GM13977 (cell line): Measurements from ENCODE around the gene THY1.

Experiments
- DNase-seq: peaks from one replicate; pipeline ENCODE4 v3.0.0; 2012; ENCODE audit warnings: low spot score
- CTCF ChIP-seq: IDR thresholded peaks from 2 replicates; pipeline ENCODE4 v1.5.1; 2012; ENCODE audit warnings: mild to moderate bottlenecking, control low read depth; ENCODE audit not compliant: insufficient read depth; ENCODE audit errors: extremely low read depth, missing control alignments
- in situ Hi-C: fragments of 300-500 bp; cut with MboI; formaldehyde crosslinking; loops from one replicate; pipeline ENCODE4 v1.12.0; 2022; ENCODE audit warnings: low sequenced_read_pairs, low pct_unique_long_range_greater_than_20kb, mixed read lengths, inconsistent platforms; ENCODE audit not compliant: unreplicated experiment

THY1 gene

DNA sequence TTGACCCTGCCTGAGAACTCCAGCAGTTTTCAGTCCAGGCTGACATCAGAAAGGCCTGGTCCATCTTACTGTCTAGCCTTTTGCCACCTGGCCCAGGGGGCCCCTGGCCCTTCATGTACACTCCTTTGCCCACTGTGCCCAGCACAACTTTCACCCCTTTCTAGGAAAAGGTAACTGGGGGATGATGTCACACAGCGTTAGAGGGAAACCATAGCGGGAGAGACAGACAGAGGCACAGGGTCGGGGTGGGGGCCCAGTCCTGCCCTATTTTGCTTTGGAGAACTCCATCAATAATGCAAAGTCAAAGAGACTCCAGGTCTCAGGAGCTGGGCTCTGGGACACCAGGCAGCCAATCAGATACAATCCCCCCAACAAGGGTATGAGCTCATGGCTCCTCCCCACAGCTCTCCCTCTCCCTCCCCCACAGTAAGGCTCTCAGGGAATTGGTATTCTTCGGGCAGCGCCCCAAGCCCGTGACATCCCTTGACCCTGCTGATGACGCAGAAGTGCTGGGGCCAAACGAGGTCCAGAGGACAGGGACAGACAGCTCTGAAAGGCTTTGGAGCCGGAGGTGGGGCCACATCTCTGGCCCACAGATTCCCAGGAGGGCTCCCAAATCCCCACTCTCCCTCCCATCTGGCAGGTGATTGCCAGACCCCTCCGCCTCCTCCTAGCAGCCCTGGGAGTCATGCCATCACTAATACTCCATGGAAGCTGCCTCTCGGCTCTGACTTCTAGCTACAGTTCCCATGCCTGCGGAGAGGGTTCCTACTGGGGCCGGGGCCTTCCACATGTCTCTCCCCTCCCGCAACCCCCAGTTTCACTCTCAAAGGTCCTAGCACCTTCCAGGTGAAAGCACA, 47.4 kb downstream of the THY1 start:
- no peak for TF ChIP-seq CTCF
- in situ Hi-C loops: no loop called here
- no peak for DNase-seq

- DNase-seq: no peak
- no peak for TF ChIP-seq CTCF
- in situ Hi-C loops: no loop called here
Measured at GRCh38 chr11:119374632-119375336, 48.2 kb downstream of the THY1 start.

GRCh38 chr11:119373921-119374631, 48.9 kb downstream of the THY1 start:
- in situ Hi-C loops: no loop called here
- peak; percentile 87 for TF ChIP-seq CTCF
- no peak for DNase-seq

DNA sequence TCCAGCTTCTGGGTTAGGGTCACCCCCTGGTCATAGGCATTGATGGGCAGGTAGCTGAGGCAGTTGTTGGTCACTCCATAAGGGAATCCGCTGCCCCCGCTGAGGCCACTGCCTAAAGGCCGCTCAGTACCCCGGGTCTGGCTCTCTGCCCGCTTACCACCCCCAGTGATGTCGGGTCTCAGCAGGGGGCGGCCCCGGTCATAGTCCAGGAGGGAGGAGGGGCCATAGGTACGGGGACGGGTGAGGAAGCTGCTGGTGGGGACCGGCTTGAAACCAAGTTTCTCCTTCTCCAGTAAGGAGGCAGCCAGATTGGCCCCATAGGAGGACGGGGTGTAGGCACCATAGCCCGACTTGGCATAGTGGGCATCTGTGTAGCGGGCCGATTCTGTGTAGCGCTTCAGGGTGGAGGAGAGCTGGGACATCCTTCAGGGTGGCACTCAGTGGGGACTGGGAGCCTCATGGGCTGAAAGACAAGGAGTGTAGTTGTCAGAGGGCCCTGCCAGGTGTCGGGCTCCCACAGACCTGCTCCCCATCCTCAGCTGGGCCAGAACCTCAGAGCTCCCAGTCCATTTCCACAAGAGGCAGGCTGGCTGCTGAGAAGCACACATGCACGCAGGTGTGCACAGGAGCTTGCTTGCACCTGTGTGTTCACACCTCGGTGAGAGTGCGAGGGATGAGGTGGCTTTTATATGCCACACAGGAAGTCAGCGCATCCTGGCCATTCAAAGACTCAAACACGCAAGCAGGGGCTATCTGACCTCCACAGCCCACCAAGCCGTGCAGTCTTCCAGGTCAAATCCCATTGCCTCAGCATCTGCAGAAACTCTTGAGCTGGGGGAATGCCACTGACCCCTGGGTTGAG, 49.7 kb downstream of the THY1 start:
- in situ Hi-C loops: no loop called here
- DNase-seq: no peak
- no peak for TF ChIP-seq CTCF

DNA sequence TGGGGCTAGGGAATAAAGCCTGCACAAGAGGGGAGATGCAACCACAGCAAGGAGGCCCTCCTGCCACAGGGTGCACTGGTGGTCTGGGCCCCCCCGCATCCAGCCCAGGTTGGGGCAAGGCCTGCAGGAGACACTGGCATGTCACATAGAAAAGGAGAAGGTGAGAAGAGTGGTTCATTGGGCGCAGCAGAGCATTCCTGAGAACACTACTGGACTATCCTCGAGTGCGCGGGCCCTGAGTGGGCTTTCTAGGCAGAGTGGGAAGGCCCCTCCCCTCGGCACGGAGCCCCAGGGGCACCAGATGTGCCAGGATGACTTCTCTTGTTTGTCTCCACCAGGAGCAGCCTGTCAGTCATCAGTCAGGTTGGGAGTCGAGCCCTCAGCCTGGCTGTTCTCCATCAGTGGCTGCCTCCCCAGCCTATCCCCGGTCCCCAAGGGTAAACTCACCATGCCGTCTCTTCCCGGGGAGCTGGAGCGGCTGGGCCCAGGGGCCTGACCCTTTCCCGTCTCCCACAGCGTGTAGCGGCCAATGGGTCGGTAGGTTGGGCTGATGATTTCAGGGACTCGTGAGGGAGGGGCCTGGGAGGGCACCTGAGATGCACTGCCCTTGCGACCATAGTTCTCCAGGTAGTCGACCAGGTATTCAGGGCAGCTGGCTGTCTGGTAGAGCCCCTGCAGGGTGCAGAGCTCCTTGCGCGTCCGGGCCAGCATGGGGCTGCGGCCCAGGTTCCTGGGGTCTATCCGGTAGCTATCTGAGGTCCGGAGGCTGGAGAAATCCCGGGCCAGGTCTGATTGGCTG, 50.5 kb downstream of the THY1 start:
- in situ Hi-C loops: no loop called here
- DNase-seq: no peak
- TF ChIP-seq CTCF: no peak
